M059J (cell line): ENCODE data around the gene KPNB1. TPM values are rescaled to one million over a fixed set of nuclear protein-coding genes. Genes with fewer than 3 reads are reported as not detected.
A peak's percentile ranks its signal among the peaks of the same experiment; 100 is the strongest.

Experiments used
- DNase-seq: peaks from one replicate; pipeline ENCODE4 v3.0.0-alpha.2; 2012; ENCODE audit warnings: low read depth
- total RNA-seq: library from RNA; depleted of rRNA; stranded (reverse); fragments of >200 nt; shearing (Covaris generic); gene quantifications from 2 replicates; pipeline ENCODE4 v1.2.3, GENCODE V29; 2014

Gene KPNB1
- total RNA-seq, 1 experiment from 2014 or later, result 297 TPM

DNA sequence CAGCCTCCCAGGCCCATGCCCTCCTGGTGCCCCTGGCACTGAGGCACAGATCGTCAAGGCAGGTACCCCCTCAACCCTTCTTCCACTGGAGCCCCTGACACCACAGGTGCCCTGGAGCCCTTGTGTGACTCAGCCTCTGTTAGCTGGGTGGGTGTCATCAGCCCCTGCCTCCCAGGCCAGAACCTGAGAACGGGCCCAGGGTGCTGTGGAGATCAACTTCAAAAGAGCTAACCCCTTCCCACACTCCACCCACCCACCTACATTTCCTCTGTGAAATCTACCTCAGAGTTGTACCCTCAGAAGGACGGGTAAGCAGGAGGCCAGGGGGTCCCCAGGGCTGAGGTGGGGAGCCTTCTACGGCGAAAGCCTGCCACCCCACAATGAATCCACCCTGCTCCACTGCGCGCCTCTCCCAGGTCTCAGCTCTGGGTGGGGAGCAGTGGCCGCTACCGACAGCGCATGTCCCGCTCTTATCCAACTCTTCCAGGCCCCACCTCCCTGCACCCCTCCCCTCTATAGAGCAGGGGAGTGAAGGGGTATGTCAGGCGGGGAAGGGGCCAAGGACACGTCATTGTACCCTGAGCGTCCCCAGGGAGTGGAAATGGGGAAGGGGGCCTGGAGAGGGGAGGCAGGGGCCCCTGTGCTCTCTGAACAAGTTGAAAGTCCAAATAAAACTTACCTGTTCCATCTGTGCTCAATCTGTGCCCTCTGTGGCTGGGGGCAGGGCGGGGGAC lies 61.8 kb downstream of the KPNB1 start:
- no peak for DNase-seq

DNA sequence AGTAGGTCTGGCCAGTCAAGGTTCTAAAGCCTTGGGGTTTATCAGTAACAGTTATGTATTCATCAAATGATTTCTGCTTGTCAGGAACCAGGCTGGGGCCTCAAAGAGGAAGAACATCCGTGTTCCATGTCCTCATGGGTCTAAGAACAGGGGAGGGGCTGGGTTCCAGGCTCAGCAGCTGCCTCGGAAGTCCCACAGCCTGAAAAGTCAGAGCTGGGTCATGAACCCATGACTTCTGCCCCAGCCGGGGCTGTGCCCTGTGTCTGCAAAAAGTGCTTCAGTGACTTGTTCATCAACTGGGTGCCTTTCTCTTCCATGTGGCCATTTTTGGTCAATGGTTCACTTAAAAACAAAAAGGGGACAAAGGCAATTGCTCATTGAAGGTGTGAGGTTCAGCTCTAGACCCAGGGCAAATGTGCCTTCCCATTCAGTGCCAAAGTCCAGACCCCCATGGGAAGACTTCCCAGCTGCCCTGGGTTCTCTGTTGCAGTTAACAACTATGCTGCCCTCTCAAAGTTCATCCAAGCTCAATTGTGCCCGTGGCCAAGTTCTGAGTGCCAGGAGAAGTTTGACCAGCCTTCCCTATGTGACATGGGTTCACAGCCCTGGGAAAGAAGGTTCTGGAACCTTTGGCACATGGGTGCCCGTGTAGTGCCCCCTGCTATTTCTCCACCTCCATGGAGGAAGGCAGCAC lies 62.8 kb downstream of the KPNB1 start:
- no peak for DNase-seq

DNA sequence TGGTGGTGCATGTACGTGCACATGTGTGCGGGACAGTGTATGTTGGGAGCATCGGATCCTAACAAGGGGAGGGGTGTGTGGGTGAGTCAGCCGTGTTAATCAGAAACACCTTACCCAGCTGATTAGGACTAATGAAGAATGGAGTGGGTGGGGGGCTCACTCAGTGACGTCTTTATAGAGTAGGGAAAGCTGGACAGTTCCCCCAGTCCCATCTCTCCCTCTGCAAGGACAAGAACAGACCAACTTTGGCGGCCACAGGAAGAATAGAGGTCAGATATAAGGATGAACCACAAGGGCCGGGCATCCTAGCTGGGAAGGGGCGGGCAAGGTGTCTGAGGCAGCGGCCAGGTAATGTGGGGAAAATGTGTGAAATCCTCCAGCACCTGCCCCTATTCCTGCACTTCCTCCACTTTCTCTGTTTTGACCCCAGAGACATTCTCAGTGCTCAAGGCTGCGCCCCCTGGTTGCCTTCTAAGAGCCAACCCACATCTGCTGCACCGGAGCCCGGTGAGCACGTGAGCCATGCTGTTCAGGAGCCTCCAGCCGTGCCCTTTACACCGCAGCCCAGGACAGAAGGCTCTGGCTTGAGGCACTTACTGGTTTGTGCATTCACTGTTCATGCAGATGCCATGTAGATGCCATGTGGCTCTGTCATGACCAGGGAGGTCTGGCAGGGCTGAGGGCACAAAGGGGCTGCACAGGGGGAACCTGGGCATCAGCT lies 64.4 kb downstream of the KPNB1 start:
- no peak for DNase-seq

DNA sequence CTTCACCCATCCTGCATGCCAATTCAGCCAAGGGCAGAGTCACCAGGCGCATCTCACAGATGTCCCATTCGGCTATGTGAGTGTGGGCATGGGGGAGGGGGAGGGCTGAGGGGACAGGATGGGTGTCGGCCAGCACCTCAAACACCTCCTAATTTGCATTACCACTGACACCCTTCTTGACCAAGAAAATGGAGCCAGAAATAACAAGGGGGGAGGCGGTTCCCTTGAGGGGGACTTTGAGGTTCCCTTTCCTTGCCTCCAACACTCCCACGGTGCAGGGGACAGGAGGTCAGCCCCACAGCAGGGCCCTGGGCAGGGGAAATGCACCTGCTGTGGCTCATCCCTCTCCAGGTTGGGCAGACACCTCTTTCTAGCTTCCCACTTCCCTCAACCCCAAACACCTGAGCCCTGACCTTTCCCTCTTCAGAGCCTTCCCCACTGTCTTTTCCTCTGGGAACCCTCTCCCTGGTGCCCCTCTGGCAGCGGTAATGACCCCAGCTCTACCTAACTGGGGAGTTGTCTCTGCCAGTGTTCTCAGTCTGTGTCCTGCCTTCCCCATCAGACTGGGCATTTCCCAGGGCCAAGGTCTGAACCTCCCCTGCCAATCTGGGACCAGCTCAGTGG lies 65.2 kb downstream of the KPNB1 start:
- DNase-seq, result no peak

DNA sequence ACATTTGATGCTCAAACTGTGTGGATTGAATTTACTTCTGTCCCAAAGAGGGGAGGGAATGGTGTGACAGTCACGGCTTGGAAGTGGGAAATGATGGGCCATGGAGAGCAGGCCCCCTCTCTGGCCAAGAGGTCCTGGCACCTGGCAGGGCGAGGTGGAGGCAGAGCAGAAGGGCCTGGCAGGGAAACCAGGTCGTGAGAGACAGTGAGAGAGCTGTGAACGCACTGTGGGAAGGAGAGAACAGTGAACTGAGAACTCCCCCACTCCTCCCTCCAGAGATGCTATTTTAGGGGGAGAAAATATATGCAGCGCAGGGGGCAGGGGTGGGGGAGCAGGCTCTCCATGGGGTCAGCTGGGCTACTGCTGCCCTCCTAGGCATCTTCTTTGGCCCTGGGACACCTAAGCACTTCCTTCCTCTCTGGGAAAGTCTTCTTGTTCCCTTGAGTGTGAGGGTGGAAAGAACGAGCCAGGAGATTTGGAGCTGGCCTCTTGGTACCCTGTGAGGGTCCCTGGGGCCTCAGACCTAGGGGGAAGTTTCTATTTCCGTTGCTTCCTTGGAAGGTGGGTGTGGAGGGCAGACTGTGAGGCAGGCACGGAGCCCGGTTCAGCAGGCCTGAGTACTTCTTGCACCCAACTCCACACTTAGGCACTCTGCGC lies 66.1 kb downstream of the KPNB1 start:
- DNase-seq, result no peak

DNA sequence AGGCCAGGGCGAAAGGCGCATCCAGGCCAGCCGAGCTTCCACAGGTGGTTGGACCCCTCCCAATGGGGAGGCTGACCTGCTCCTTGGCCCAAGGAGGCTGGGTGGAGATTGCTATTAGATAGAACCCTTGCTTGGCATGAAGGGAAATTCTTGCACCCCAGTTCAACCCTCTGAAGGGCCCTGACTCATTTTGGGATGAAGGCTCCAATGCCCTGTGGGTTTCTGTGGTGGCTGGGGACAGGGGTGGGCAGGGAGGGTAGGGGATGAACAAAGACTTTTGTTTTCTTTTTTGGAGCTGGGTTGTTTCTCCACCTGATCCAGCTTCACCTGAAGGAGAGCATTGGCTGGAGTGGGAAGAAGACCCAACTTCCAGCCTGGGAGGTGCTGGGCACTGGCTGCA lies 66.7 kb downstream of the KPNB1 start:
- DNase-seq, result no peak

DNA sequence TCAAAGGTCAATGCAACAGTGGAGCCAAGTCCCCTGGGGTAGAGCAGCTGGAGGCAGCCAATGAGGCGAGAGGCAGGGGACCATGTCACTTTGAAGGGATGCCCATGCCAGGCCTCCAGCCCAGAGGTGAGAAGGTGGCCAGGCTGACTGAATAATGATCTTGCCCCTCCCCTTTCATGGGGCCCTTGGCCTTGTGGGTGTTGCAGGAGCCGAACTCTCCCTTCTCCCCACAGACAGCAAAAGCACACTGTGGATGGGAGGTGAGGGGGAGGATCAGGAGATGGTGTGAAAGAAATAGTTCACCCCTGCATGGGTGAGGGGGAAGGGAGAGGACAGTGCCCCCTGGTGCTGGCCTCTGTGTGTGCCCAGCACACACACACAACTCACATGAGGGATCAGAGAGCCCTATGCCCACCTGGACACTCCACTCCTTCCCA lies 67.6 kb downstream of the KPNB1 start:
- no peak for DNase-seq

DNA sequence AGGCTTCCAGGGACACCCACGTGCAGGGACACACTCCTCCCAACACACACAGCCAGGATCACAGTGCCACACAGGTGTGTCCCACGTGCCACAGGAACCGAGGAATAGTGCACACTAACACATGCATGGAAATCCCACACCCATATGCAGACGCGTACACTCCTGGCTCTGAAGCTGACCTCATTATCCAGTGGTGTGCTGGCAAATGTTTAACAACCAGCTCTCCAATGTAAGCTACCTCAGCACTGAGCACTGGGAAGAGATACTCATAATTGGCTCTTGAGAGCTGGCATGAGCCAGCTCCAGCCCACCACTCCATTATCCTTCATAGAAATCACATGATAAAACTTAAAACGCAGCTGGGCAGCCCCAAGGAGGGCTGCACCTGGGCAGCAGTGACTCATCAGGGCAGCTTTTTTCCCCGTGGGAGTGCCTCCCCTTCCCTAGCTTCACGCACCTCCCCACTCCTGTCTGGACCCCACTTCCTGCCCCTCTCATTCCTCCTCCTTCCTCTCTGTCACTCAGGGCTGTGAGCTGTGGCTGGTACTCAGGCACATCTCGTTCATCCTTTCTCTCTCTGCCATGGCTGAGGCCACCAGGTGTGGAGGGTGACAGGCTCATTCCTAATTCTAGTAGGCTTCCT lies 68.4 kb downstream of the KPNB1 start:
- no peak for DNase-seq

DNA sequence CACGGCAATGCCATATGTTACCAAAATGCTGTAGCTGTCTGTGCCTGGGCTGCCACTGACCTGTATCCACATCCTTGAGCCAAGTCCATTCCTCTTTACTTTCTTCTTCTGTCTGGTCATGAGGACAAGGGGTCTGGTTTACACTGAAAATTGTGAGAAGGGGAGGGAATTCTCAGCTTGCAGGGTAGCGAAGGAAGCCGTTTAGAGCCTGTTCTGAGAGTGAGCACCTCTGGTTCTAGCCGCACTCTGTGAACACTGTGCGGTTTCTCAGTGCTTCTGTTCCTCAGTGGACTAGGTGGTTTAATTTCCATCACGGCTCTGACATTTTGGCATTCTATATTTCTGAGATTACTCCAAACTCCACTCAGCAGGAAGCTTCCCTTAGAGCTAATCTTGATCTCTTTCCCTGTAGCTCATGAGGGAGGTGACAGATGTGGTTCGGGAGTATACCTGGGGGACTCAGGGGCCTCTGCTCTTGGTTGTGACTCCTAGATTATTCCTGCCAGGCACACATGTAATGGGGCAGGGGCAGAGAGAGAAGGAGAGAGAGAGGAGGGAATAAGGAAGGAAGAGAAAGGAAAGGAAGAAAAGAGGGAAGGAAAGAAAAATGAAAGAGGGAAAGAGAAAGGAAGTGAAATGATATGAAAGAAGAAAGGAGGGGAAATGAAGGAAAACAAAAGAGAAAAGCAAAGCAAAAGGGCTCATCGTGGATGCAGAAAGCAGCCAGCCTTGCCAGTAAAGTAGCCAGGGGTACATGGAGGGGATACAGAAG lies 69.1 kb downstream of the KPNB1 start:
- no peak for DNase-seq

DNA sequence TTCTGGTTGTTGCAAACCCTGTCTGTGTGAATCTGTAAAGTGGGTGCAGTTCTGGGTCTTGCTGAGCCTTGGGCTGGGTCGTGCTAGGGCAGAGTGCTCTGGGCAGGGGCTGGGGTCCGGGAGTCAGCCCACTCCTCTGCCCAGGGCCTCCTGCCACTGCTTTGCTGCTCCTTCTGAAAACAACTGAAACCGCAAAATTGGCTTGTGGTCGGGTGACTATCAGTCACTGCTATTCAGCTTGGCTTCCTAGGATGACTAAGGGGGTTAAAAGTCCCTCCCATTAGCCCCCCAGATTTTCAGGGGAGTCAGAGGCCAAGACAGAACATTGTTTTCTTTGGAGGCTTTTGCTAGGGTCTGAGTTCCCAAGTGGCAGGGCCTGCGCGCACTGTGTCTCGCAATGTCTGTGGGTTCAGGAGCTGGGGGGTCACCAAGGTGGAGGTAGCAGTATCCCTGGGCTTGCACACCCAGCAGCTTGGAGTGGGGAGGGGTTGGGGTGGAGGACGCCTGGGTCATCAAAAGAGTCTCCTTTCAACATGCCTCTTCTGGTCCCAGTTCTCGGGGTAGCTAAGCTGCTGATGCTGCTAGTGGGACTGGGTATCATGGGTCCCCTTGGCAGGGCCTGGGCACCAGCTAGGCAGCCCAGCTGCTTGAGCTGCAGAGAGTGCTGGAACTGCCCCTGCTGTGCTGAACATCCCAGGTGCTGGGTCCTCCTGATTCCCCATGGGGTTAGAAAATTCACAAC lies 69.9 kb downstream of the KPNB1 start:
- DNase-seq, result peak; percentile 89

DNA sequence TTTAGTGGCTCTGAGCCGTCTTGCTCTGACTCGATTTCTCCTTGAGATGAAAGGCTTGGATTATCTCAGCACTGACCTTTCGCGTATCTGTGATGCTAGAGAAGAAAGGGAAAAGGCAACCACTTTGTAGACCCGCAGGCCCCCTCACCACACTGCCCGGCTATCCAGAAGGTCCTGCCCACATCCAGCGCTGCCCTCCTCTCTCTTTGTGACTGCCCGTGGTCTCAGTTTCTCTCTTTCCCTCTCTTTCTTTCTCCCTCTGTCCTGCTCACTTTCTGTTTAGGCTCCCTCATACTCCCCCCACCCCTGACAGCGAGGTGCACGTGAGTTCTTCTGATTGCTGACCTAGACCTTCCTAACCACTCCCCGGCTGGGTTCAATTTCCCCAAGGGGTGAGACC lies 70.5 kb downstream of the KPNB1 start:
- no peak for DNase-seq

DNA sequence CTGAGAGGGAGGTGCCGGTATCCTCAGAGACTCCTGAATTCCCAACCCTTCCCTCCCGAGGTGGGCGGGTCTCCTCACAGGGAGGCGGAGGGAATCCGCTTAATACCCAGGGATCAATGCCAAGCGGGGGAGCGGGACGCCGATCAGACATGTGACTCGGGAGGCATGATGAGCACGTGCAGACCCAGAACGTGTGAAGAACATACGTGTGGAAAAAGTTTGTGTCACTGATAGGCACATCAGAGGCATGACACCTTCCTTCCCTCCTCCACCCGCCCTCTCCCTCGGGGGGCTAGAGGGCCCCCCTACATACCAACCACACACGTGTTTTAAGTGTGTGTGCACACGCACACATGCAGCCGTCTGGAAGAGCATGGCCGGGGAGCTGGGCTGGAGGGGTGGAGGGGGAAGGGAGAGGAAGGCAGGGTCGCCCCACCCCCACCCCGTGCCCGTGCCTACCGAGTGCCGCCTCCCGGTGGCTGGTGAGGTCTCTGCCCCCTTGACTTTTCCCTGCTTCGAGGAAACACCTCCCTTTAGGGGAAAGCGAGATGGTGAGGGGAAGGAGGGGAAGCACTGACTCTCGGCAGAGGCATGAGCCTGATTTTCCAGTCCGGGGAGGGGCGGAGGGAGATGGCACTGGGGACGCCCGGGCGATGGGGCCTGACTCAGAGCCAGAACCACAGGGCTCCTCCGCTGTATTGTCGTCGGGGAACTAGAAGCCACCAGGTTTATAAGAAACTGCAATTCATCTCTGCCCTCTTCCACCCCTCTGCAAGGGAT lies 71.2 kb downstream of the KPNB1 start:
- peak; percentile 80 for DNase-seq

DNA sequence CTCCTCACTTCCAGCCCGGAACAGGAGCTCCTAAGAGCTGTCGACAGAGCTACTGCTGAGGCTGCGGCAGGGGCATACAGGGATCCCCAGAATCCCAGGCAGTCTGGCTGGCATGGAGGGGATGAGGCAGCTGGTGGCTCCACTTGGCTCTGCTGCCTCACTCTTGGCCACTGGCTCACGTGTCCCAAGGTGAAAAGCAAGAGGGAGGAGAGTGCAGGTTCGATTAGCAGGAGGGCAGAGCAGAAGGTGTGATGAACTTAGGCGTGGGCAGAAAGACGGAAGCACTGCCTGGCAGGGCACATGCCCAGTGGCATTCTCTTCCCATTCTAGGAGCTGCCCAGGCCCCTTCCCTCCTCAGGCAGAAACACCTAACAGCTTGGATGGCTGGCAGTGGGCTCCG lies 72.0 kb downstream of the KPNB1 start:
- no peak for DNase-seq

DNA sequence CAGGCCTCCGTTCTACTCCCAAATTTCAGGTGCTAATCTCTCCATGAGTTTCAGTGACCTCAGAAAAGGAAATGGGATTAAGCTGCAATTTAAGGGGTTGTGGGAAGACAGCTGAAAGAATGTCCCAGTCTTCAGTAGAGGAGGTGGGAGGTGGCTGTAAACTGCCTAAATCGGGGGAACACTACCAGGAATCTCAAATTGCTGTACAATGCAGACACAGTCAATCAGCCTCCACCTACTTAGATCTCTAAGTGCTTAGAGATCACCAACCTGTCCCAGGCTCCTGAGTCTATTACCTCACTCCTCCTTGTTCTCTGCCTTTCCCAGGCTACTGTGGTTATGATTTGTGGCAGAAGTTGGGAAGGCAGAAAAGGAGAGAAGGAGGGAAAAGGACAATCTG lies 75.0 kb downstream of the KPNB1 start:
- DNase-seq, result no peak

DNA sequence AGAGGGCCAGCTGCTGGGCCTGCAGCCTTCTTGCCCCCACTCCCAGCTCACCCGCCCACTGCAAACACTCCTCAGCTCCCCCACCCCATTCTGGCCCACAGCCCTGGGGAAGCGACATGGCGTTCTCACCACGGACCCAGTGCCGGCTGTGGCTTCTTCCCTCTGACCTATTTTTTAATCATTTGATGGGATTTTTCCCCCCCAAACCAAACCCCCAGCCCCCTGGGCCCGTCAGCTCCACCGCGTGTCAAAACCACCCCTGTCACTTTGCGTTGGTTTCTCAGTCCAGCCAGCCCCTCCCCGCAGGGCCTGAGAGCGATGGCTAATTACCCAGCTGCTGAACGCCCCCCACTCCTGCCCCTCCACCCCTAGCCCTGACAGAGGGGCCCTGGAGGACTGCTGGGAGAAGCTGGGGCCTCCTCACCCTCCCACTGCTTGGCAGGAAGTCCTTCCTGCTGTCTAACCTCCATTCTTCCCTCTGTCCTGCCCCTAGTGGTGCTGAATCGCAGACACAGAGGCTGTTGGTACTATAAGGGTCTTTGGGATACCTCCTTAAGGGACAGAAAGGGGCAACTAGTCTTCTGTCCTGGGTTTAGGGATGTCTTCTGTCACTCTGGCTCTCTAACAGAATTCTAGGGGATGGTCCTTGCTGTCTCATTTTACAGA lies 75.9 kb downstream of the KPNB1 start:
- no peak for DNase-seq

DNA sequence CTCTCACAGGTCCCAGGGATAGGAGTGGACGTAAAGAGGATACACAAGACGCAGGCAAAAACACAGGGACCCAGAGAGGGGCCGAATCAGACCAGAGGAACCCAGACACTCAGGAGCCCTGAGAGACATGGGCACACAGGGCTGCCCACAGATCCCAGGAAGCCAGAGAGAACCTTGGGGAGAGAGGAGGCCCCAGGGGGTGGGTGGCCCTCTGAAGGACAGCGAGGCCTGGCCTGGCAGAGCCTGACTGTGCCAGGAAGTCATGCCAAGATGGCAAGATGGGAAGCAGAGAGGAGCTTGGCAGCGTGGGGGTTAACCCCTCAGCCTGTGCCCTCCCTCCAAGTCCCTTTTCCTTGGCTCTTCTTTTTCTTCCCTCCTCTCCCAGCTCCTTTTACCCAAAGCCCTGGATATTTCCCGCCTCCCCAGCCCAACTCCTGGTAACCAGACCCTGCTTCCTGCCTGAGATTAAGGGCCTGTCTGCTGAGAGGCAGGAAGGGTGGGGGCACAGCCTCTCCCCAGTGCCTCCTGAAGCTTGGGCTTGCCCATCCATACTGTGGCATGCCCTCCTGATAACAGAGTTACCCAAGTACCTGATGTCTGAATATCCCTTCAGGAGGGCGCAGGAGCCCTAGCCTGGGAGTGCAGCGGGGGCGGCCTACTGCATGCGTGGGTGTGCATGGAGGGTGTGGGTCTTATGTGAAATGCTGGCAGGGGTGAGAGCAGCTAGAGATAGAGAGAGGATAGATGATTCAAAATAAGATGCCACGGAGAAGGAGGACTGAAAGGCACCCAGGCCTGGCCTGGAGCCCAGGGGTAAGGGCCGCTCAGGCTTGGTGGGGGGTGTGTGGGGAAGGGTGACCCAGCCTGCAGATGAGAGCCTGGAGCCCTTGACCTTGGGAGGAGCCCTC lies 77.3 kb downstream of the KPNB1 start:
- DNase-seq, result no peak

DNA sequence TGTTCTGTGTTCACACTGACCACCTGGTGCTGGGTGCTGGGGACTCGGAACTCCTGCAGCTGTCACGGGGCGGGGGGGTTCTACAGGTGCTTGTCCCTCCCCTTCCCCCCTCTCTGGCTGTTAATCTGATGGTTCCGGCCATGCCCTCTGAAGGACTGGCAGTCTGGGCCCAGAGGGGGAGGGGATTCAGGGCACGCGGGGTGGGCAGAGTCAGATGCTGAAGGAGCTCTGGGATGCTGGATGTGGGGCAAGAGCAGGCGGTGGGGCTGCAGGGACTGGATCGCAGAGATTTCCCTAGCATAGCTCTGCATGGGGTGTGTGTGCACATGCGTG lies 78.0 kb downstream of the KPNB1 start:
- no peak for DNase-seq
